AG09309 (cell line): ENCODE data around the gene CYP27C1.
"Not testable (repeated sequence)": the region's sequence is repeated elsewhere in the genome, so short reads cannot be mapped to it uniquely, and the experiment has no call there.

ENCODE experiments used
- DNase-seq: peaks from one replicate; pipeline ENCODE4 v3.0.0-alpha.2; 2010; ENCODE audit warnings: low read depth
- H3K4me3 ChIP-seq: 2 replicates; pipeline ENCODE4 v1.5.1; 2011; ENCODE audit warnings: mild to moderate bottlenecking, low read depth, low read length, moderate library complexity; ENCODE audit not compliant: control insufficient read depth
- CTCF ChIP-seq: IDR thresholded peaks from 2 replicates; pipeline ENCODE4 v1.5.1; 2011; ENCODE audit warnings: mild to moderate bottlenecking, low read depth, low read length, inconsistent platforms; ENCODE audit not compliant: insufficient read depth, control insufficient read depth; ENCODE audit errors: missing control alignments

CYP27C1 gene

GRCh38 chr2:127216593-127216992, 3.5 kb downstream of the CYP27C1 start:
- H3K4me3 ChIP-seq: no peak overlapping the region
- DNase-seq: no peak
- TF ChIP-seq CTCF: no peak

GRCh38 chr2:127216095-127216494, 4.0 kb downstream of the CYP27C1 start:
- TF ChIP-seq CTCF: no peak
- no peak overlapping the region for H3K4me3 ChIP-seq
- DNase-seq: no peak

GRCh38 chr2:127214201-127214600, 5.9 kb downstream of the CYP27C1 start:
- DNase-seq, H3K4me3 ChIP-seq: not testable (repeated sequence)

- no peak for TF ChIP-seq CTCF
- H3K4me3 ChIP-seq: no peak overlapping the region
- no peak for DNase-seq
Measured at GRCh38 chr2:127208313-127208712, 11.8 kb downstream of the CYP27C1 start.

GRCh38 chr2:127205218-127206125, 14.6 kb downstream of the CYP27C1 start:
- no peak for DNase-seq
- no peak overlapping the region for H3K4me3 ChIP-seq

GRCh38 chr2:127201452-127201851, 18.6 kb downstream of the CYP27C1 start:
- DNase-seq: no peak
- no peak for TF ChIP-seq CTCF
- no peak overlapping the region for H3K4me3 ChIP-seq

More at GRCh38 chr2:127205218-127206125, 14.6 kb downstream of the CYP27C1 start:
- TF ChIP-seq CTCF: no peak

GRCh38 chr2:127200962-127201361, 19.1 kb downstream of the CYP27C1 start:
- DNase-seq: no peak
- H3K4me3 ChIP-seq: no peak overlapping the region
- no peak for TF ChIP-seq CTCF
